Ovary (tissue), 3 donors: ENCODE measurements around the gene TAPT1.

ENCODE experiments used
- CTCF ChIP-seq, 3 donors: fragments of 450-650 bp in 2 of 3; fragments of 200-600 bp in 1 of 3; IDR thresholded peaks; one replicate each; pipeline versions ENCODE4 v1.5.1 to v1.8.0; 2016 to 2022; ENCODE audit warnings: antibody characterized with exemption in 3 of 3, mild to moderate bottlenecking in 1 of 3
- EP300 ChIP-seq: sonication (generic); formaldehyde crosslinking; IDR thresholded peaks from one replicate; pipeline ENCODE4 v1.6.1; 2017; ENCODE audit warnings: antibody characterized with exemption
- POLR2A ChIP-seq: fragments of 450-650 bp; IDR thresholded peaks from one replicate; pipeline ENCODE4 v1.6.1; 2017; ENCODE audit warnings: antibody characterized with exemption, mild to moderate bottlenecking, moderate library complexity
- donor health status: DM: no; HTN: no; CAD: no.

GRCh38 chr4:16237715-16238114 lies 11.4 kb upstream of the TAPT1 start:
- TF ChIP-seq CTCF (IDR thresholded peaks at IDR 0.05): no peak
- no peak for TF ChIP-seq EP300
- no peak for TF ChIP-seq POLR2A
